Epithelial cell of proximal tubule (primary cell): ENCODE results near the gene F12. TPM values are rescaled to one million over a fixed set of nuclear protein-coding genes. Genes with fewer than 3 reads are reported as not detected.

ENCODE experiments used
- DNase-seq: peaks from one replicate; pipeline ENCODE4 v3.0.0-alpha.2; 2011; ENCODE audit warnings: low read depth
- H3K4me3 ChIP-seq: 2 replicates; pipeline ENCODE4 v1.5.1; 2011; ENCODE audit warnings: low read depth, mild to moderate bottlenecking, low read length
- CTCF ChIP-seq: conservative IDR thresholded peaks from 2 replicates; pipeline ENCODE4 v1.5.1; 2012; ENCODE audit warnings: low read depth, mild to moderate bottlenecking, low read length
- total RNA-seq: library from RNA; depleted of rRNA; stranded (reverse); fragments of >200 nt; gene quantifications from 2 replicates; pipeline ENCODE4 v1.2.3, GENCODE V29; 2015

Gene F12
- total RNA-seq, 1 donor from 2014 or later = 12.9 TPM

GRCh38 chr5:177446200-177447065 lies 37.1 kb upstream of the F12 start, which contains the start of gene PRR7:
TSS of gene PRR7 (plus strand) at chr5:177446814. CDS start at chr5:177455068, 8,254 bp downstream.
- no peak for TF ChIP-seq CTCF
- H3K4me3 ChIP-seq = peak within 1 kb of the TSS; percentile 68
- no peak for DNase-seq

- TF ChIP-seq CTCF = no peak
- peak overlapping the region; percentile 68 for H3K4me3 ChIP-seq
- no peak for DNase-seq
Measured at GRCh38 chr5:177445917-177446199, 36.5 kb upstream of the F12 start.

GRCh38 chr5:177445052-177445916 lies 35.9 kb upstream of the F12 start:
- no peak for DNase-seq
- no peak for TF ChIP-seq CTCF
- no peak overlapping the region for H3K4me3 ChIP-seq

GRCh38 chr5:177444106-177445051 lies 35.0 kb upstream of the F12 start:
- TF ChIP-seq CTCF = no peak
- no peak overlapping the region for H3K4me3 ChIP-seq
- DNase-seq = no peak

- no peak for TF ChIP-seq CTCF
- H3K4me3 ChIP-seq = no peak overlapping the region
Measured at GRCh38 chr5:177443144-177443983, 34.0 kb upstream of the F12 start.

More at GRCh38 chr5:177443144-177443983, 34.0 kb upstream of the F12 start:
- no peak for DNase-seq
